Measurements from ENCODE around the gene PAGE2B. TPM values are rescaled to one million over a fixed set of nuclear protein-coding genes. Genes with fewer than 3 reads are reported as not detected.

The PAGE2B gene
- total and polyA plus RNA-seq, 9 of the 15 experiments (the other 6 are each of a cell fraction or from before 2014, with no cell fraction given), result 1.8 to 36.0 (median 16.5) TPM

- TF ChIP-seq, protein P1, sequence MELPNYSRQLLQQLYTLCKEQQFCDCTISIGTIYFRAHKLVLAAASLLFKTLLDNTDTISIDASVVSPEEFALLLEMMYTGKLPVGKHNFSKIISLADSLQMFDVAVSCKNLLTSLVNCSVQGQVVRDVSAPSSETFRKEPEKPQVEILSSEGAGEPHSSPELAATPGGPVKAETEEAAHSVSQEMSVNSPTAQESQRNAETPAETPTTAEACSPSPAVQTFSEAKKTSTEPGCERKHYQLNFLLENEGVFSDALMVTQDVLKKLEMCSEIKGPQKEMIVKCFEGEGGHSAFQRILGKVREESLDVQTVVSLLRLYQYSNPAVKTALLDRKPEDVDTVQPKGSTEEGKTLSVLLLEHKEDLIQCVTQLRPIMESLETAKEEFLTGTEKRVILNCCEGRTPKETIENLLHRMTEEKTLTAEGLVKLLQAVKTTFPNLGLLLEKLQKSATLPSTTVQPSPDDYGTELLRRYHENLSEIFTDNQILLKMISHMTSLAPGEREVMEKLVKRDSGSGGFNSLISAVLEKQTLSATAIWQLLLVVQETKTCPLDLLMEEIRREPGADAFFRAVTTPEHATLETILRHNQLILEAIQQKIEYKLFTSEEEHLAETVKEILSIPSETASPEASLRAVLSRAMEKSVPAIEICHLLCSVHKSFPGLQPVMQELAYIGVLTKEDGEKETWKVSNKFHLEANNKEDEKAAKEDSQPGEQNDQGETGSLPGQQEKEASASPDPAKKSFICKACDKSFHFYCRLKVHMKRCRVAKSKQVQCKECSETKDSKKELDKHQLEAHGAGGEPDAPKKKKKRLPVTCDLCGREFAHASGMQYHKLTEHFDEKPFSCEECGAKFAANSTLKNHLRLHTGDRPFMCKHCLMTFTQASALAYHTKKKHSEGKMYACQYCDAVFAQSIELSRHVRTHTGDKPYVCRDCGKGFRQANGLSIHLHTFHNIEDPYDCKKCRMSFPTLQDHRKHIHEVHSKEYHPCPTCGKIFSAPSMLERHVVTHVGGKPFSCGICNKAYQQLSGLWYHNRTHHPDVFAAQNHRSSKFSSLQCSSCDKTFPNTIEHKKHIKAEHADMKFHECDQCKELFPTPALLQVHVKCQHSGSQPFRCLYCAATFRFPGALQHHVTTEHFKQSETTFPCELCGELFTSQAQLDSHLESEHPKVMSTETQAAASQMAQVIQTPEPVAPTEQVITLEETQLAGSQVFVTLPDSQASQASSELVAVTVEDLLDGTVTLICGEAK (IDR thresholded peaks at IDR 0.05), result no peak
- TF ChIP-seq, protein P1 (CRISPR knock-in tag; IDR thresholded peaks at IDR 0.05), result no peak
- TF ChIP-seq E2F4 (CRISPR knock-in tag; IDR thresholded peaks at IDR 0.05; ENCODE audit: low read depth) (no peak), ZNF785 (CRISPR knock-in tag; IDR thresholded peaks at IDR 0.05) (no peak), HES1 (IDR thresholded peaks at IDR 0.05; ENCODE audit: low read depth) (no peak), RNF2 (IDR thresholded peaks at IDR 0.05) (peak; percentile 76; the same call in 1 of the 2 replicates), CEBPZ (IDR thresholded peaks at IDR 0.05; ENCODE audit: borderline replicate concordance, low read depth, low read length) (no peak), SETDB1 (IDR thresholded peaks at IDR 0.05; ENCODE audit: low read length) (no peak), IFI16 (CRISPR knock-in tag; IDR thresholded peaks at IDR 0.05) (no peak), CXXC5 (CRISPR knock-in tag; IDR thresholded peaks at IDR 0.05) (peak; percentile 79), RBM17 (IDR thresholded peaks at IDR 0.05; ENCODE audit: borderline replicate concordance, low read depth, low read length) (no peak), HNRNPLL (IDR thresholded peaks at IDR 0.05; ENCODE audit: low read depth, low read length, poor library complexity, severe bottlenecking) (no peak), XRCC4 (IDR thresholded peaks at IDR 0.05; ENCODE audit: extremely low read depth, insufficient read depth, insufficient read length) (no peak), NEUROD1 (IDR thresholded peaks at IDR 0.05; ENCODE audit: borderline replicate concordance, low read depth, low read length, partially characterized antibody) (peak; percentile 30), ZFX (CRISPR knock-in tag; IDR thresholded peaks at IDR 0.05) (no peak)
Measured at GRCh38 chrX:55028040-55028439, 46.8 kb upstream of the PAGE2B start (continued).
